Measurements from ENCODE around the gene BAAT.
A peak's percentile ranks its signal among the peaks of the same experiment; 100 is the strongest.
"Not testable (repeated sequence)": the region's sequence is repeated elsewhere in the genome, so short reads cannot be mapped to it uniquely, and the experiment has no call there.

BAAT gene

DNA sequence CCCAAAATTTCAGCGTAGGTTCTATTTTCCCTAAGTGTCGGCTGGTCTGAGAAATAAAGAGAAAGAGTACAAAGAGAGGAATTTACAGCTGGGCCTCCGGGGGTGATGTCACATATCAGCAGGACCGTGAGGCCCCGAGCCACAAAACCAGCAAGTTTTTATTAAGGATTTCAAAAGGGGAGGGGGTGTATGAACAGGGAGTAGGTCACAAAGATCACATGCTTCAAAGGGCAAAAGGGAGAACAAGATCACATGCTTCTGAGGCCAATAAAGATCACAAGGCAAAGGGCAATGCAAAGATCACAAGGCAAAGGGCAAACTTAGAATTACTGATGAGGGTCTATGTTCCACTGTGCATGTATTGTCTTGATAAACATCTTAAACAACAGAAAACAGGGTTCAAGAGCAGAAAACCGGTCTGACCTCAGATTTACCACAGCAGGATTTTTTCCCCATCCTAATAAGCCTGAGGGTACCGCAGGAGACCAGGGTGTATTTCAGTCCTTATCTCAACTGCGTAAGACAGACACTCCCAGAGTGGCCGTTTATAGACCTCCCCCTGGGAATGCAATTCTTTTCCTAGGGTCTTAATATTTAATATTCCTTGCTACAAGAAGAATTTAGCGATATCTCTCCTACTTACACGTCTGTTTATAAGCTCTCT is at the start of gene BAAT:
BAAT (minus strand) TSS at position 134 of the 664 bp plus-strand sequence. CDS start 13,602 bp downstream, outside the sequence.
- not testable (repeated sequence) for DNase-seq (ENCODE audit: low read depth in 2 of 2)

DNA sequence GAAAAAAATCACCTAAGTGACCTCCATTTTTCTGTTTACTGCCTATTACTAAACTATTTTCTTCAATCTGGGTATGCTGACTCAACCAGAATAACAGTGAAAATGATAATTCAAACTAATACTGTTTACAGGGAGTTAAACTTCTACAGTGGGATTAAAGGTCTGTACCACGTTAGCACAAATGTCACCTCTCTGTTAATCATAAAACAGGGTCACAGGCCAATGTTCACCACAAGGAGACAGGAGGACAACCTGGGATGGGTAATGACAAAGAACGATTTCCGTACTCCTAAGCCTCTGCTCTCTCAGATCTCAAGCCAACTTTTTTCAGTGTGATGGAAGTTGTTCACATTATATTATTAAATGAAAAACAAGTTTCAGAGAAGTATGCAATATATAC is 48.4 kb upstream of the BAAT start:
- DNase-seq (ENCODE audit: low read depth in 2 of 2), result no peak

DNA sequence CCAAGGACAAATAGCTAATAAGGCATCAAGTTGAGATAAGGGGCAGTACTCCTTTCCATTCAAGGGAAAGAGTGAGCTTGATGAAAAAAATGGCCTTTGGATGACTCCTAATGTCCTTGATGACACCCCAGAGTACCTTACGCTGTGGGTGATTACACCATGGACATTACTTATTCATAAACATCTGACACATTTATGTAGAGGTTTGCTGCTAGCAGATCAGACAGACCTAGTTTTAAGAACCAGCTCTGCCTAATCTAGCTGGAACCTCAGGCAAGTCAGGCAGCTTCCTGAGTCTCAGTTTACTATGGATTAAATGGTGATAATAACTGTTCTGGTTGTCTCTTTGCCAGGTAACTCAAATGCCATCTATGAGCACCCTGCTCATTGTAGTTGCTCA is 47.9 kb upstream of the BAAT start:
- no peak for DNase-seq (ENCODE audit: low read depth in 2 of 2)

DNA sequence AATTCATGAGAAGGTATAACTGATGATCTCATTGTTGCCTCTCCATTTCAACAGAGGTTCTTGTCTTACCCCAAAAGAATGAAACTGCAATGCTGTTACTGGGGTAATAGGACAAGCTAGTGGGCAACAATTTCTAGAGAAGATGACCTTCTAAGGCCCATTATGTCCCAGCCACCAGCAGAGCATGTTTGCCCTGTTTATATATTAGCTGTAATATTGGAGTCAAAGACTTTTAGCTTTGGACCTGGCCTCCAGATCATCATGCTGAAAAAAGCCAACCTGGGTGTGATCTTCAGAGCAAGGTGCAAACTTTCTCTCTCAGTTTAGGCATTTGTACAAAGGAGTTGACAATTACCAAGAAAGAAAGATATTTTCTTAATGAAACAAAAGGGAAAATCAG is 47.4 kb upstream of the BAAT start:
- DNase-seq (ENCODE audit: low read depth in 2 of 2), result no peak

DNA sequence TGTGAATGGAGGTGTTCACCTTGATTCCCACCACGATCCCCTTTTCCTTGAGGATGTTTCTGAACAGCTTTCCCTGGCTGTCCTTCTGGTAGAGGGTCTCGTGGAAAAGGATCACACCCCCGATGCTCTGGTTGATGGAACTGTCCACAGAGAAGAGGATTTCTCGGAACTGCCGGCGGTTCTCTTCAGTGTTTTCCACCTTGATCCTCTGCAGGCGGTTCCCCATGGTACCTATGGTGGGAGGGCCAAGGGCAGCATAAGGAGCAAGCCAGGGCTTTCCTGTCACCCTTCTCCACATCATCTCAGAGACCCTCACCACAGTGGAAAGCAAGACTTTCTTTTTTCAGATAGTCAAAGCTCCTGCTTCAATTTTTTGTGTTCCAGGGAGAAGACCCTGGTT is 44.9 kb upstream of the BAAT start:
- no peak for DNase-seq (ENCODE audit: low read depth in 2 of 2)

DNA sequence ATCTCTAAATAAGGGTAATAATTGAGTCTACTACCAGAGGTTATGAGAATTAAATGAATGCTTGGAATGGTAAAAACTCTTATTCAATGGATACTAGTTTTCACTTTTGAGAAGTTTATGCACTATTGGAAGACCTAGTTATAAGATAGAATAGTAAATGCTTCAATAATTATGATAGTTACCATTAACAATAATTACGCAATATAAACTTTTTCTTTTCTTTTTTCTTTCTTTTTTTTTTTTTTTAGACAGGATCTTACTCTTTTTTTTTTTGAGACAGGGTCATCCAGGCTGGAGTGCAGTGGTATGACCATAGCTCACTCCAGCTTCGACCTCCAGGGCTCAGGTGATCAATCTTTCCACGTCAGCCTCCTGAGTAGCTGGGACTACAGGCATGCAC is 44.1 kb upstream of the BAAT start:
- DNase-seq (ENCODE audit: low read depth in 2 of 2), result no peak

DNA sequence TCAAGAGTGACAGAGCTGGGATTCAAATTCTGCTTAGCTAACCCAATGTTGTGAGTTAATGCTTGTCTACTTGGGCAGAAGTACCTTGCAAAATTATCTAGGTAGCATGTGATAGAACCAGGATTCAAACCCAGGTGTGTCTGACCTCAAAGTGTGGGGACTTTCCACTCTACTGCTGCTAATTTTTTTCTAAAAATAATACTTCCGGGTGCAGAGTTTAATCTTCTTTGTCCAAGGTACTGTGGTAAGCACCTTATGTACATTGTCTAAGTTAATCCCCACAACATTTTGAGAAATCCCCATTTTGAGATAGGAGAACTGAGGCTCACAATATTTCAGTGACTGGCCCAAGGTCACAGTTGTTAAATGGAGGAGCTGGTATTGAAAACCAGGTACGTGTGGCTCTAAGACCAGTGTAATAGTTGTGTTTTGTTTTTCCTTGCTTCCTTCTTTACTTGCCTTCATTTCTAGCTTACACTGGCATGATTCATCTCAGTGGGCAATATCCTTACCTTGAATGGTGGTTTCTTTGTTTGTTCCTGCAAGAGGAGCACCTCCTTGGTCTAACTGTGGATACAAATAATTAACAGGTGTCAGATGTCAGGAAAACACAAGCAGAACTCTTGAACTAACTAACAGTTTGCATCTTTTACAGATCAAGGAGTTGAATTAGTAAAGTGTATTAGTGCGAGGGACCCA is 43.3 kb upstream of the BAAT start:
- no peak for DNase-seq (ENCODE audit: low read depth in 2 of 2)

DNA sequence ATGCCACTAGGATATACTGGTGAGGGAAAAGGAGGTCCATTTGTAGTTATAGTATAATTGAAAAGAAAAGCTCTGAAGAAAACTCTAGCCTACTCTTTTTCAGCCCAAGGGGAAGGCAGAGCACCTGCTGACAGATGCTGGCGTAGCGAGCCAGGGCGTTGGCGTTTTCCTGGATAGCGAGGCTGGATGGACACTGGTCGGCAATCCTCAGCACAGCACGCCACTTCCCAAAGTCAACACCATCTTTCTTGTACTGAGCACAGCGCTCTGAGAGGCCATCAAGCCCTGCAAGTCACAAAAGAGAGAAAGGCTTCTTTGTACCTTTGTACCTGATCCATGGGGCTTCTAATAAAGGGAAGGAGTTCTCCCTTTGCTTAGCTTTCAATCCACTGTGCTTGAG is 42.6 kb upstream of the BAAT start:
- DNase-seq (ENCODE audit: low read depth in 2 of 2), result no peak

DNA sequence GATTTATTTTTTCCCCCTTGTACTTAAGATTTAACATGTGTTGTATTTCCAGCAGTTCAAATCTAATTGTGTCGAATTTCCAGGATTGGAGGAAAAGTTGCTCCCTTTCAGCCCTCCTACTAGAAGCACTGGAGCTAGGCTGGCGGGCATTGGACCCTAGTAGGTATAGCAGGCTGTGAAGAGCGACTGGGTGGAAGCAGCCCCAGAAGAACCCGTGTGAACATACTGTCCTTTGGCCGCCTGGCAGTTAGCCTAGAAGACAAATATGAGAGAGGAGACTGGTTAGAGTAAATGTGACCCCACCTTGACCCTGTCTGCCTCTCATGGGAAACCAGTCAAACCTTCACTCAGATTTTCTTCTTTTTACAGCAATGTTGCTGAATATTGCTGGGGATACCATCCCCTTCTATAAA is 36.9 kb upstream of the BAAT start:
- DNase-seq (ENCODE audit: low read depth in 2 of 2), result no peak

DNA sequence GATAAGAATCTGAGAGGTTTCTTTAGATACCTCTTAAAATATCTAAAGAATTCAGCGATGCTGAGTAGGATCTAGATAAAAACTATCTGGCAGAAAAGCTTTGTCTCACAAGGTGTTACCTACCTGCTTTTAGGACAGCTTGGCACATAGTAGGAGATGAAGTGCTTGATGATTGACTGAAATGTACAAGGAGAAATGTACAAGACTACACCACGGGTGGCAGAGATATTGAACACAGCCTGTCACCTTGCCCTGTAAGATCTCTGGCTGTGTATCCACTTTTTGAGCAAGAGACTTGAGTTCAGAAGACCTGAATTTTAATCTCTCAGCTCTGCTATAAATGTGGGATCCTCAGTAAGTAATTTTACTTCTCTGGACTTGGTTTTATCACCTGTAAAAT is 35.1 kb upstream of the BAAT start:
- DNase-seq (ENCODE audit: low read depth in 2 of 2), result no peak

DNA sequence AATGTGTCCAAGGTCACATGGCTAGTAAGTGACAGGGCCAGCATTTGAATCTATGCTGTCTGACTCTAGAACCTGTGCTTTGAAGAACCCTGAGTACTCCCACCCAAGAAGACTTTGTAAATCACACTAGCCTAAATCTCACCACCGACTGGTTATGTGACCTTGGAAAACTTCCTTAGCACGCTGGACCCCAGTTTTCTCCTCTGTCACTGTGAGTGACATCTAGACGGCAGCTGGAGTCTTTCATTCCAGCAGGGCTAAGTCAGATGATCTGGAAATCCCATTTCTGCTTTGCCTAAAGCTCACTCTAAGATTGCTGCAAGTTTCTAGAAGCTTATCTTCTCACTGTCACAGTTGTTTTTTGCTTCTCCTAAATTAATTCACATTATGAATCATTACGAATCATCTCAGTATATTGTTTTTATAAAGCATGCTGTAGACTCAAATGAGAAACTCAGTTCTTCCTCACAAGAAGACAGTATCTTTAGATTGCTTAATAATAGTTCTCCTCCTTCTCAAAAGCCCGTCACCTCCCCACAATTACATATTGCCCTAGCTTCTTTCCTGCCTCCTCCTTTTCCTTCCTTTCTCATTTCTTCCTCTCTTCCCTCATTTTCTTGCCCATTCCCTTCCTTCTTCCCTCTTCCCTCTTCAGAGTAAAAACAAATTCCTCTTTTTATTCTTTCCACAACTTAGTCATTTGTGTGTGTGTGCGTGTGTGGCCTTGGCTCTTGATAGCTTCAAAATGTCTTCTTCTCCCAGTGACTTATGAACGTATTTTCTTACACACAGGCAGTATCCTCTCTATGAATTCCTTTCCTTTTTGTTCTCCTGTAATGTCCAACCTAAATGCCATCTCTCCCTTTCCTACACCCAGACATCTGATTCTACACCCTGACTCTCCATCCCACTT is 34.0 kb upstream of the BAAT start:
- DNase-seq (ENCODE audit: low read depth in 2 of 2), result no peak

DNA sequence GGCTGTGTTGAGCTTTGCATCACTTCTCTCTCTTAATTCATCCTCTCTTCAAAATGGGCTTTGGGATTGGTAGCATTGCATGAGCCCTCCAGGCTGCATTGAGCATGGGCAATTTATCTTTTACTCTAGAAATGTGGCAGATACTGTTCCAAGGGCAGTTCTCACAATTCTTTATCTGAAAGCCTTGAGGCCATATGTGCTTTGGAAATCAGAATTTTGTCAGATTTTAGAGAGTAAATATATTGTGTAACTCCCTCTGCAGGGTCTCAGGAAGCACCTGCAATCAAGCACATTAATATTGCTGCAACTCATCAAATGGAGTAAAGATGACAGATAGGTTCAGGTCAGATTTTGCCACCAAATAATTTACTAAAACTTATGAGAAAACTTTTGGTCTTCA is 33.2 kb upstream of the BAAT start:
- no peak for DNase-seq (ENCODE audit: low read depth in 2 of 2)

DNA sequence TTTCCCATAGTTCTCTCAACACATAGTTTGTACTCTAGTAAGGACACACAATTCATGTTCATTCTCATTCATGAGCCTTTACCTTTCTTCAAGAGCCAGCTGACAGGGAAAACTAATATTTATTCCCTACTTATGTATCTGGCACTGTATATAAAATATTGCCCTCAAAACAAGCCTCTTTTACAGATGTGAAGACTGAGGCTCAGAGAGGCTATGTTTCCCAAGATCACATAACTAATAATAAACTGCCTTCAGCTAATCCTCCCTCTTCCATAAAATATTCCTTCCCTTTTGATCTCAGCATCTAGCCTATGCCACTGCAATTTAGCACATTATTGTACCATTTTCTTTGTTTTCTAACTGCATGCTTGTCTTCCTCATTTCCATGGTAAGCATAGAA is 32.6 kb upstream of the BAAT start:
- no peak for DNase-seq (ENCODE audit: low read depth in 2 of 2)

DNA sequence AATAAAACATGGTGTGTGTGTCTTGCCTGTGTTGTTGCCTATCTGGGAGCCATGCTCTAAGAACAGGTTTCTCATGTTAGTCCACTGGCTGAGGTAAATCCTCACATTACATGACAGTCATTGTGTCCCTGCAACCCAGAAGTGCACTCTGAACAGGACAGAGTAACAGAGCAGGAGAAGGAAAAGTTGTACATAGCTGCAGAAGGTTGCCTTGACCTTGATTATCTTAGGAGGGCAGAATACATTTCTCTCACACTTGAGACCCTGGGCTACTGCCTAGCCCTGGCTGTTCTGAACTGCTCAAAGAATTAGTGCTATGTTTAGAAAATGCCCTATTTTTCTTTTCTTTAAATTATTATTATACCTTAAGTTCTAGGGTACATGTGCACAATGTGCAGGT is 30.8 kb upstream of the BAAT start:
- no peak for DNase-seq (ENCODE audit: low read depth in 2 of 2)

DNA sequence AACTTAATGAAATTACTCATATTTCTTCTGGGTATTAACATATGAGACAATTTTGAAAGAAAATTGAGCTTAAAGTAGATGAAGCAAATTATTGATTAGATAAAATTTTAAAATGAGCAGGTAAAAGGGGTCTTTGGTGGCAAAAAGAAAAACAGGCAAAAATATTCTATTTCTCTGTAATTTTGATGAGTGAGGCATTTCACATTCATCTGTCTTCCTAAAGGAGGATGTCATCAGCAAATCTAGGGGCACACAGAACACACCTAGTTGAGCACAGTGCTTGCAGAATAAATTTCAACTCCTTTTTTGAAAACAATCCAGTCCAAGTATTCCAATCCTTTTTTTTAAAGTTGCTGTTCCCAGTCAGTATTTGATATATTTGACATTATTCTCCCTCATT is 30.0 kb upstream of the BAAT start:
- no peak for DNase-seq (ENCODE audit: low read depth in 2 of 2)

DNA sequence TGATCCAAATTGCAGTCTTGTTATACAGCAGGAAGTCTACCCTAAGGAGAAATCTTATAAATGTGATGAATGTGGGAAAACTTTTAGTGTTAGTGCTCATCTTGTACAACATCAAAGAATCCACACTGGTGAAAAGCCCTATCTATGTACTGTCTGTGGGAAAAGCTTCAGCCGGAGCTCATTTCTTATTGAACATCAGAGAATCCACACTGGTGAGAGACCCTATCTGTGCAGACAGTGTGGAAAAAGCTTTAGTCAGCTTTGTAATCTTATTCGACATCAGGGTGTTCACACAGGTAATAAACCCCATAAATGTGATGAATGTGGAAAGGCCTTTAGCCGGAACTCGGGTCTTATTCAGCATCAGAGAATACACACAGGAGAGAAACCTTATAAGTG is 24.3 kb upstream of the BAAT start:
- peak in 1 of 2 experiments; percentile 13 for DNase-seq (ENCODE audit: low read depth in 2 of 2)

DNA sequence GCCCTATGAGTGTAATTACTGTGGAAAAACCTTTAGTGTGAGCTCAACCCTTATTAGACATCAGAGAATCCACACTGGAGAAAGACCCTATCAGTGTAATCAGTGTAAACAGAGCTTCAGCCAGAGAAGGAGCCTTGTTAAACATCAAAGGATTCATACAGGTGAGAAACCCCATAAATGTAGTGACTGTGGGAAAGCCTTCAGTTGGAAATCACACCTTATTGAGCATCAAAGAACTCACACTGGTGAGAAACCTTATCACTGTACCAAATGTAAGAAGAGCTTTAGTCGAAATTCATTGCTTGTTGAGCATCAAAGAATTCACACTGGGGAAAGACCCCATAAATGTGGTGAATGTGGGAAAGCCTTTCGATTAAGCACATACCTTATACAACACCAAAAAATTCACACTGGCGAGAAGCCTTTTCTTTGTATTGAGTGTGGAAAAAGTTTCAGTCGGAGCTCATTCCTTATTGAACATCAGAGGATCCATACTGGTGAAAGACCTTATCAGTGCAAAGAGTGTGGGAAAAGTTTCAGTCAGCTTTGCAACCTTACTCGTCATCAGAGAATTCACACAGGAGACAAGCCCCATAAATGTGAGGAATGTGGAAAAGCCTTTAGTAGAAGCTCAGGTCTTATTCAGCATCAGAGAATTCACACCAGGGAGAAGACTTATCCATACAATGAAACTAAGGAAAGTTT is 23.7 kb upstream of the BAAT start:
- no peak for DNase-seq (ENCODE audit: low read depth in 2 of 2)

DNA sequence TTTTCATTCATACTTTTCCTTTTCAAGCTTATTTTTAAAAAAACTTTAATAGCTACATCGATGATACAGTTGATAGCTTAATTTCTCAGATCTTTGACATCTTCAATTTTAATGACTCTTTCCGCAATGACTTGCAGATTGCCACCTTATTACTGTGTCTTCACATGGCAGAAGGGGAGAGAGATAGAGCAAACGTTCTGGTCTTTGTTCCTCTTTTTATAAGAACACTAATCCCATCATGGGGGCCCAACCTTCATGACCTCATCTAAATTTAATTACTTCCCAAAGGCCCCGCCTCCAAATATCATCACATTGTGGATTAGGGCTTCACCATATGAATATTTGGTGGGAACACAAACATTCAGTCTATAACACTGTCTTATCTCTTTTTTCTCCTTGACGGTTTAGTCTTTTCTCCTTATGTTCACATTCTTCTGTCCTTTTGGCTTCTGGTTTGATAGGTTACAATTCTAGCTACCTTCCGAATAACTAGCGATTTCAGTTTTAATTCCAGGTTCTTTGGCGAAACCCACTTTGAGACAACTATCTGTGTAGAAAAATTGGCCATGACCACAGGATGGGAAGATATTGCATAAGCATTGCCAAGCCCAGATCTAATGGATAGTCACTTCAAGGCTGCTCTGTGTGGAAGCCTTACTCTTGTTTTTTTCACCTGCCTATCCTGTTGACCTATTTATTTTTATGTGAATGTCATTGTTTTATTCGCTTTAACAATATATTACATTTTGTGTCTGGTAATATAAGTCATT is 18.9 kb upstream of the BAAT start:
- no peak for DNase-seq (ENCODE audit: low read depth in 2 of 2)

DNA sequence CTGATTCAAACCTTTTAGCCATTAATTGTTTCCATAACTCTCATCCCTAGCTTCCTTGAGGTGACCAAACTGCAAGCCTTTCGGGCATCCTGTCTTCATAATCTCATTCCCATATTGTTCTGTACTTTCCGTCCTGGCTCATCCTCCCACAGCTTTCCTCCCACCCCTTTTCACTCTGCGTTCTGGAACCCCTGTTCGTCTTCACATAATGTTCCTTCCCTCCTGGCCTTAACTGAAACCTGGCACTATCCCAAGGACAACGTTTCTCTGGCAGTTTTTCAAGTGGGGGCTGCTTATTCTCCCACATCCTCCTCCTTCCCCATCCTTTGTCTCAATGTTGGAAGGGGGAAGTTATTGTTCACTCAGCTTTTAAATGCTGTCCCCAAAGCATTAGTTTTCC is 15.3 kb upstream of the BAAT start:
- DNase-seq (ENCODE audit: low read depth in 2 of 2), result no peak

DNA sequence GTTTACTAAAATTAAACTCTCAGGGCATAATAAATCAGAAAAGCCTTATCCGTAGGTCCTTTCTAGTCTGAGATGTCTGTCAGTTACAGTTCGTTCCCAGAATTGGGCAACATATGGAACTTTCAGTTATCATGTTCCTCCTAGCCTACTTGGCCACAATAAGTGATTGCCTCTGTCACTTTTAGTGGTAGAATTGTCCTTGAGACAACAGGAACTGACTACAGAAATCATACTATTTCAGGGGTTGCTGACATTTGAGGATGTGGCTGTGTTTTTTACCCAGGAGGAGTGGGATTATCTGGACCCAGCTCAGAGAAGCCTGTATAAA is 14.8 kb upstream of the BAAT start:
- no peak for DNase-seq (ENCODE audit: low read depth in 2 of 2)

DNA sequence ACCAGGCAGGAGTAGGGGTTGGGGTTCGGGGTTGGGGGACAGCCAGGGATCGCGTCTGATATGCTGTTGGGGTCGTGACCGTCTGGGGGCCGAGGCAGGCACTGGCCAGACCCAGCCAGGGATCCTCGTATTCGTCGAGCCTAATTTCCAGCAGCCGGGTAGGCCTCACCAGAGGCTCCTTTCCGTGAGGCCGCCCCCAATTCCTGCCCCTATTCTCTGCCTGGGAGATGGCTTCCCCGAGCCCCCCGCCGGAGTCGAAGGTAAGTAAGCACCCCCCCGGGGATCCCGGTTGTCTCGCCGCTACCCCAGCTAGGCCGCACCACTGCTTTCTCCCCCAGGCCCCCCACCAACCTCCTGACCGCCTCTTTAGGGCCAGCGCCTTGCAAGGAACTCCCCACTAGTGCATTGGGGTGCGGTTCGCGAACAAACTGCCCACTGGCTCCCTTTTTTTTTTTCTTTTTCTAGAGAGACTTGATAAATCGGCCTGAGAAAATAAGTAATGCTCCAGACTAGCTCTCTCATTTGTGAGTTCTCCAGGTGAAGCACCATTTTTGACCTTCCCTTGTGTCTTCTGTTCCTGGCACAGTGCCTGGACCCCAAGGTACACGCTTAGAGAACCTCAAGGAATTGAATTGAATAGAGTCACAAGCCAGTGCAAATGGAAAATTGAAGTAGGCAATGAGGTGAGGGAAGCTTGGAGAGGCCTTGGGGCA is 14.3 kb upstream of the BAAT start:
- DNase-seq (ENCODE audit: low read depth in 2 of 2), result no peak

Measured in fibroblast of skin of left quadriceps (primary cell).